ENCODE data around the gene VAV2.

GRCh38 chr9:133976887-133977286 lies 15.2 kb downstream of the VAV2 start:
- no peak for TF ChIP-seq POLR2A (IDR thresholded peaks at IDR 0.05)
- TF ChIP-seq, protein P1, sequence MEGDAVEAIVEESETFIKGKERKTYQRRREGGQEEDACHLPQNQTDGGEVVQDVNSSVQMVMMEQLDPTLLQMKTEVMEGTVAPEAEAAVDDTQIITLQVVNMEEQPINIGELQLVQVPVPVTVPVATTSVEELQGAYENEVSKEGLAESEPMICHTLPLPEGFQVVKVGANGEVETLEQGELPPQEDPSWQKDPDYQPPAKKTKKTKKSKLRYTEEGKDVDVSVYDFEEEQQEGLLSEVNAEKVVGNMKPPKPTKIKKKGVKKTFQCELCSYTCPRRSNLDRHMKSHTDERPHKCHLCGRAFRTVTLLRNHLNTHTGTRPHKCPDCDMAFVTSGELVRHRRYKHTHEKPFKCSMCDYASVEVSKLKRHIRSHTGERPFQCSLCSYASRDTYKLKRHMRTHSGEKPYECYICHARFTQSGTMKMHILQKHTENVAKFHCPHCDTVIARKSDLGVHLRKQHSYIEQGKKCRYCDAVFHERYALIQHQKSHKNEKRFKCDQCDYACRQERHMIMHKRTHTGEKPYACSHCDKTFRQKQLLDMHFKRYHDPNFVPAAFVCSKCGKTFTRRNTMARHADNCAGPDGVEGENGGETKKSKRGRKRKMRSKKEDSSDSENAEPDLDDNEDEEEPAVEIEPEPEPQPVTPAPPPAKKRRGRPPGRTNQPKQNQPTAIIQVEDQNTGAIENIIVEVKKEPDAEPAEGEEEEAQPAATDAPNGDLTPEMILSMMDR (IDR thresholded peaks at IDR 0.05) = no peak

All from uterus (tissue), 2 donors.